Mesendoderm (in vitro differentiated cells): ENCODE results near the gene DAB2IP.

Experiments used
- DNase-seq: peaks from one replicate; pipeline ENCODE4 v3.0.0; 2013
- H2AK5ac ChIP-seq: 2 replicates; pipeline ENCODE4 v1.6.1; 2013; ENCODE audit warnings: low read length, inconsistent platforms
- H2BK120ac ChIP-seq: 2 replicates; pipeline ENCODE4 v1.6.1; 2013; ENCODE audit warnings: low read depth, mild to moderate bottlenecking, low read length, moderate library complexity, mixed read lengths
- H2BK15ac ChIP-seq: replicated peaks from 2 replicates; pipeline ENCODE4 v1.6.1; 2013; ENCODE audit warnings: low read depth, mild to moderate bottlenecking, moderate library complexity
- H2BK5ac ChIP-seq: 2 replicates; pipeline ENCODE4 v1.6.1; 2013; ENCODE audit warnings: low read length, inconsistent platforms
- H3K18ac ChIP-seq: 2 replicates; pipeline ENCODE4 v1.6.1; 2013; ENCODE audit warnings: mild to moderate bottlenecking, low read length, mixed read lengths
- H3K23ac ChIP-seq: one replicate; pipeline ENCODE4 v1.6.1; 2013; ENCODE audit warnings: low read length
- H3K27ac ChIP-seq: 2 replicates; pipeline ENCODE4 v1.5.1; 2013; ENCODE audit warnings: low read depth, mild to moderate bottlenecking, inconsistent platforms, low read length, moderate library complexity
- H3K27me3 ChIP-seq: 2 replicates; pipeline ENCODE4 v1.6.1; 2013; ENCODE audit warnings: low read length, control low read depth, mild to moderate bottlenecking, inconsistent platforms; ENCODE audit not compliant: insufficient read depth, poor library complexity
- H3K36me3 ChIP-seq: 2 replicates; pipeline ENCODE4 v1.6.1; 2013; ENCODE audit warnings: low read length, inconsistent platforms; ENCODE audit not compliant: control insufficient read depth, insufficient read depth
- H3K4ac ChIP-seq: one replicate; pipeline ENCODE4 v1.6.1; 2013; ENCODE audit warnings: low read depth, mild to moderate bottlenecking, low read length, moderate library complexity
- H3K4me1 ChIP-seq: 2 replicates; pipeline ENCODE4 v1.6.1; 2013; ENCODE audit warnings: low read depth, low read length, inconsistent platforms; ENCODE audit not compliant: control insufficient read depth
- H3K4me2 ChIP-seq: 2 replicates; pipeline ENCODE4 v1.6.1; 2013; ENCODE audit warnings: low read length
- H3K4me3 ChIP-seq: 2 replicates; pipeline ENCODE4 v1.5.1; 2013; ENCODE audit warnings: mild to moderate bottlenecking, low read length
- H3K56ac ChIP-seq: one replicate; pipeline ENCODE4 v1.6.1; 2013; ENCODE audit warnings: low read length
- H3K79me1 ChIP-seq: 2 replicates; pipeline ENCODE4 v1.6.1; 2013; ENCODE audit warnings: low read length, inconsistent platforms
- H3K79me2 ChIP-seq: 2 replicates; pipeline ENCODE4 v1.6.1; 2013; ENCODE audit warnings: mild to moderate bottlenecking, low read length; ENCODE audit not compliant: control insufficient read depth, insufficient read depth
- H3K9ac ChIP-seq: 2 replicates; pipeline ENCODE4 v1.6.1; 2013; ENCODE audit warnings: low read length, inconsistent platforms
- H4K5ac ChIP-seq: one replicate; pipeline ENCODE4 v1.6.1; 2013; ENCODE audit warnings: low read length
- H4K8ac ChIP-seq: one replicate; pipeline ENCODE4 v1.6.1; 2013; ENCODE audit warnings: low read depth, mild to moderate bottlenecking, control low read depth, low read length, moderate library complexity
- WGBS: extraction: QIAGEN DNeasy Blood & Tissue Kit; methylation state at CpG from one replicate; pipeline ENCODE4 v1.1.7; 2013; ENCODE audit warnings: low lambda C conversion rate, missing lambda C conversion rate; ENCODE audit not compliant: insufficient coverage; ENCODE audit errors: extremely low coverage; 5-methylcytosine and 5-hydroxymethylcytosine counted together

The DAB2IP gene

GRCh38 chr9:121744002-121744686 is 92.7 kb downstream of the DAB2IP start:
- peak overlapping the region; percentile 78 for H3K56ac ChIP-seq
- no peaks in the 10 kb centered on the region for H3K27me3 ChIP-seq
- H2BK120ac ChIP-seq: no peak overlapping the region
- no peak overlapping the region for H3K4ac ChIP-seq
- peak overlapping the region; percentile 60 for H3K9ac ChIP-seq
- H3K27ac ChIP-seq: peak overlapping the region; percentile 80
- no peak overlapping the region for H4K5ac ChIP-seq
- H3K36me3 ChIP-seq: no peaks in the 10 kb centered on the region
- H3K79me2 ChIP-seq: peaks cover 33% of the 10 kb centered on the region
- H2AK5ac ChIP-seq: no peak overlapping the region
- H3K79me1 ChIP-seq: peaks cover 46% of the 10 kb centered on the region
- H2BK15ac ChIP-seq: no peak overlapping the region
- no peak overlapping the region for H4K8ac ChIP-seq
- no CpG with 5 or more reads among the region's 11 CpGs for WGBS
- DNase-seq: peak; percentile 78
- H3K4me2 ChIP-seq: no peak overlapping the region
- H3K18ac ChIP-seq: peak overlapping the region; percentile 25
- H3K23ac ChIP-seq: no peak overlapping the region
- peaks cover 25% of the 10 kb centered on the region for H3K4me1 ChIP-seq
- no peak overlapping the region for H3K4me3 ChIP-seq
- H2BK5ac ChIP-seq: no peak overlapping the region

- Histone ChIP-seq H2AK5ac (peak overlapping the region; percentile 40), H3K4me1 (peaks cover 21% of the 10 kb centered on the region), H3K4me2 (no peak overlapping the region), H2BK5ac (peak overlapping the region; percentile 22), H4K8ac (no peak overlapping the region), H3K27ac (peak overlapping the region; percentile 22), H3K27me3 (no peaks in the 10 kb centered on the region), H3K4me3 (no peak overlapping the region), H4K5ac (no peak overlapping the region), H3K23ac (no peak overlapping the region), H3K9ac (peak overlapping the region; percentile 46), H3K36me3 (no peaks in the 10 kb centered on the region), H3K79me2 (peaks cover 31% of the 10 kb centered on the region), H3K4ac (no peak overlapping the region), H3K56ac (peak overlapping the region; percentile 75), H2BK15ac (no peak overlapping the region), H2BK120ac (no peak overlapping the region), H3K18ac (no peak overlapping the region), H3K79me1 (peaks cover 46% of the 10 kb centered on the region)
- DNase-seq: peak; percentile 88
- no CpG with 5 or more reads among the region's 11 CpGs for WGBS
These were observed 93.4 kb downstream of the DAB2IP start for GRCh38 chr9:121744687-121745395.

GRCh38 chr9:121745396-121745695 is 93.9 kb downstream of the DAB2IP start:
- H4K5ac ChIP-seq: no peak overlapping the region
- H3K79me1 ChIP-seq: peaks cover 47% of the 10 kb centered on the region
- H3K18ac ChIP-seq: no peak overlapping the region
- peak overlapping the region; percentile 46 for H3K9ac ChIP-seq
- no peak overlapping the region for H2AK5ac ChIP-seq
- H3K4me2 ChIP-seq: no peak overlapping the region
- H3K27me3 ChIP-seq: no peaks in the 10 kb centered on the region
- H2BK15ac ChIP-seq: no peak overlapping the region
- H3K4me1 ChIP-seq: peaks cover 21% of the 10 kb centered on the region
- H4K8ac ChIP-seq: no peak overlapping the region
- WGBS: no CpG with 5 or more reads among the region's 4 CpGs
- H3K56ac ChIP-seq: peak overlapping the region; percentile 75
- H3K4me3 ChIP-seq: no peak overlapping the region
- H2BK120ac ChIP-seq: no peak overlapping the region
- peaks cover 32% of the 10 kb centered on the region for H3K79me2 ChIP-seq
- no peak for DNase-seq
- H3K4ac ChIP-seq: no peak overlapping the region
- no peak overlapping the region for H3K23ac ChIP-seq
- no peak overlapping the region for H2BK5ac ChIP-seq
- H3K27ac ChIP-seq: no peak overlapping the region
- no peaks in the 10 kb centered on the region for H3K36me3 ChIP-seq

GRCh38 chr9:121746411-121746810 is 95.0 kb downstream of the DAB2IP start:
- Histone ChIP-seq H3K4me1 (peaks cover 21% of the 10 kb centered on the region), H2BK15ac (no peak overlapping the region), H4K8ac (no peak overlapping the region), H3K4me2 (no peak overlapping the region), H2BK120ac (no peak overlapping the region), H3K36me3 (no peaks in the 10 kb centered on the region), H3K4me3 (no peak overlapping the region), H3K79me2 (peaks cover 32% of the 10 kb centered on the region), H3K79me1 (peaks cover 47% of the 10 kb centered on the region), H2AK5ac (no peak overlapping the region), H3K23ac (no peak overlapping the region), H3K27ac (no peak overlapping the region), H3K56ac (no peak overlapping the region), H3K9ac (no peak overlapping the region), H4K5ac (no peak overlapping the region), H3K4ac (no peak overlapping the region), H2BK5ac (no peak overlapping the region), H3K27me3 (no peaks in the 10 kb centered on the region), H3K18ac (no peak overlapping the region)
- WGBS: no CpG with 5 or more reads among the region's 5 CpGs
- DNase-seq: no peak

- H3K23ac ChIP-seq: peak overlapping the region; percentile 87
- H3K4me2 ChIP-seq: no peak overlapping the region
- peaks cover 21% of the 10 kb centered on the region for H3K4me1 ChIP-seq
- H2AK5ac ChIP-seq: peak overlapping the region; percentile 50
- H3K79me1 ChIP-seq: peaks cover 52% of the 10 kb centered on the region
- H4K5ac ChIP-seq: no peak overlapping the region
- no peak overlapping the region for H3K9ac ChIP-seq
- H2BK120ac ChIP-seq: no peak overlapping the region
- H3K4ac ChIP-seq: no peak overlapping the region
- H3K27ac ChIP-seq: no peak overlapping the region
- H2BK15ac ChIP-seq: no peak overlapping the region
- H3K27me3 ChIP-seq: no peaks in the 10 kb centered on the region
- H3K4me3 ChIP-seq: no peak overlapping the region
- no peak overlapping the region for H3K56ac ChIP-seq
- no peak overlapping the region for H3K18ac ChIP-seq
- peak overlapping the region; percentile 46 for H2BK5ac ChIP-seq
- no CpG with 5 or more reads among the region's 1 CpG for WGBS
- no peak overlapping the region for H4K8ac ChIP-seq
- H3K36me3 ChIP-seq: no peaks in the 10 kb centered on the region
- peaks cover 32% of the 10 kb centered on the region for H3K79me2 ChIP-seq
- no peak for DNase-seq
These were observed 95.4 kb downstream of the DAB2IP start for GRCh38 chr9:121746866-121747265.
